SK-N-SH (cell line): Measurements from ENCODE around the gene TP53AIP1.

Experiments
- CTCF ChIP-seq: fragments of 200-600 bp; sonication (generic); IDR thresholded peaks from 2 replicates; pipeline ENCODE4 v1.6.1; 2017; ENCODE audit warnings: antibody characterized with exemption, mild to moderate bottlenecking, moderate library complexity
- ELF1 ChIP-seq: IDR thresholded peaks from 2 replicates; pipeline ENCODE4 v1.4.0; 2012
- EP300 ChIP-seq, 2 experiments: IDR thresholded peaks; 2 replicates each; pipeline versions ENCODE4 v1.4.0 to v1.6.1; 2012; ENCODE audit warnings: borderline replicate concordance in 1 of 2, low read depth in 1 of 2, low read length in 1 of 2
- EZH2phosphoT487 ChIP-seq: fragments of 200-600 bp; sonication (generic); IDR thresholded peaks from 2 replicates; pipeline ENCODE4 v1.6.1; 2017; ENCODE audit warnings: low read depth, mixed run types, mild to moderate bottlenecking, antibody characterized with exemption, moderate library complexity, borderline replicate concordance
- FOSL2 ChIP-seq: IDR thresholded peaks from 2 replicates; pipeline ENCODE4 v1.4.0; 2012; ENCODE audit warnings: low read depth, mild to moderate bottlenecking, moderate library complexity, borderline replicate concordance
- MXI1 ChIP-seq: IDR thresholded peaks from 2 replicates; pipeline ENCODE4 v1.6.1; 2012; ENCODE audit warnings: mild to moderate bottlenecking, low read depth, low read length, improper control_type of control experiment
- POLR2AphosphoS5 ChIP-seq: IDR thresholded peaks from 2 replicates; pipeline ENCODE4 v1.6.1; 2012; ENCODE audit warnings: low read depth, low read length
- RAD21 ChIP-seq: IDR thresholded peaks from 2 replicates; pipeline ENCODE4 v1.6.1; 2012; ENCODE audit warnings: mild to moderate bottlenecking, low read length
- REST ChIP-seq: IDR thresholded peaks from 2 replicates; pipeline ENCODE4 v1.6.1; 2012; ENCODE audit warnings: mild to moderate bottlenecking, low read depth, low read length, moderate library complexity
- RXRA ChIP-seq: IDR thresholded peaks from 2 replicates; pipeline ENCODE4 v1.4.0; 2012; ENCODE audit warnings: low read depth, mild to moderate bottlenecking, borderline replicate concordance
- SIN3A ChIP-seq: IDR thresholded peaks from 2 replicates; pipeline ENCODE4 v1.6.1; 2012; ENCODE audit warnings: low read depth, mild to moderate bottlenecking, low read length, moderate library complexity, borderline replicate concordance
- SMC3 ChIP-seq: IDR thresholded peaks from 2 replicates; pipeline ENCODE4 v1.6.1; 2012; ENCODE audit warnings: low read depth, low read length, improper control_type of control experiment
- TAF1 ChIP-seq: IDR thresholded peaks from 2 replicates; pipeline ENCODE4 v1.6.1; 2012; ENCODE audit warnings: low read depth, mild to moderate bottlenecking, low read length, moderate library complexity, borderline replicate concordance
- TEAD4 ChIP-seq: IDR thresholded peaks from 2 replicates; pipeline ENCODE4 v1.4.0; 2012; ENCODE audit warnings: mild to moderate bottlenecking, borderline replicate concordance; ENCODE audit not compliant: insufficient read depth

GRCh38 chr11:128988242-128988970 is 45.7 kb upstream of the TP53AIP1 start:
- TF ChIP-seq CTCF (no peak), ELF1 (no peak), EP300 (IDR thresholded peaks at IDR 0.05; ENCODE audit: borderline replicate concordance in 1 of 2, low read depth in 1 of 2, low read length in 1 of 2) (no peak), REST (no peak), FOSL2 (no peak), SMC3 (no peak), EZH2phosphoT487 (no peak), TAF1 (no peak), MXI1 (no peak), TEAD4 (no peak), SIN3A (no peak), RAD21 (no peak), RXRA (no peak), POLR2AphosphoS5 (no peak)
